Keratinocyte (primary cell): Measurements from ENCODE around the gene ATP7A.

Experiments used
- CTCF ChIP-seq, 3 experiments: IDR thresholded peaks in 1 of 3; conservative IDR thresholded peaks in 1 of 3; optimal IDR thresholded peaks in 1 of 3; 2 replicates in 2 of 3; 3 replicates in 1 of 3; pipeline versions ENCODE3 to v1.5.1; 2011; ENCODE audit warnings: low read length in 3 of 3, mild to moderate bottlenecking in 3 of 3, moderate library complexity in 2 of 3, control low read depth in 1 of 3, inconsistent platforms in 1 of 3; ENCODE audit not compliant: insufficient read depth in 2 of 3; ENCODE audit errors: extremely low read depth in 1 of 3
- EZH2 ChIP-seq: IDR thresholded peaks from one replicate; pipeline ENCODE4 v1.6.1; 2012; ENCODE audit warnings: inconsistent platforms, mild to moderate bottlenecking, low read length, moderate library complexity

GRCh38 chrX:77975755-77976154 is 65.3 kb downstream of the ATP7A start:
- TF ChIP-seq CTCF (optimal IDR thresholded peaks at IDR 0.05 in 1 of 3, IDR thresholded peaks at IDR 0.05 in 1 of 3, conservative IDR thresholded peaks at IDR 0.05 in 1 of 3; ENCODE audit: extremely low read depth in 1 of 3, insufficient read depth in 2 of 3, low read length in 3 of 3) (no peak), EZH2 (no peak)
